ENCODE data around the gene DMD.

The DMD gene

GRCh38 chrX:33126469-33126868, 84.9 kb downstream of the DMD start:
- no peak overlapping the region for H4K8ac ChIP-seq (ENCODE audit: low read depth, low read length)
- H3K27ac ChIP-seq (ENCODE audit: low read depth, low read length): no peak overlapping the region
- H2AK5ac ChIP-seq (ENCODE audit: low read length): no peak overlapping the region
- no peaks in the 10 kb centered on the region for H3K36me3 ChIP-seq (ENCODE audit: control insufficient read depth in 1 of 2, insufficient read depth in 2 of 2, low read length in 2 of 2)
- no CpG with 5 or more reads among the region's 6 CpGs for WGBS (ENCODE audit: extremely low coverage, insufficient coverage, insufficient read length)
- H3K9ac ChIP-seq (ENCODE audit: low read length): no peak overlapping the region
- H3K9me3 ChIP-seq (ENCODE audit: insufficient read depth, low read depth, low read length): no peaks in the 10 kb centered on the region
- H3K4me1 ChIP-seq (ENCODE audit: control insufficient read depth in 1 of 2, insufficient read depth in 2 of 2, low read length in 2 of 2): no peaks in the 10 kb centered on the region
- DNase-seq: no peak
- no peak overlapping the region for H2BK5ac ChIP-seq (ENCODE audit: low read depth, low read length, poor library complexity)
- H3K18ac ChIP-seq (ENCODE audit: low read length): no peak overlapping the region
- no peak overlapping the region for H2AFZ ChIP-seq (ENCODE audit: insufficient read depth, low read length, poor library complexity)
- no peak overlapping the region for H3K23ac ChIP-seq (ENCODE audit: low read length)
- no peak overlapping the region for H3K4me2 ChIP-seq (ENCODE audit: low read length)
- H2BK120ac ChIP-seq (ENCODE audit: insufficient read depth, low read length, poor library complexity): no peak overlapping the region
- no peak overlapping the region for H2BK12ac ChIP-seq (ENCODE audit: low read length)
- no peaks in the 10 kb centered on the region for H3K79me2 ChIP-seq (ENCODE audit: control insufficient read depth, insufficient read depth, low read length, poor library complexity)
- no peak overlapping the region for H3K4ac ChIP-seq (ENCODE audit: low read depth, low read length)
- H3K4me3 ChIP-seq (ENCODE audit: low read depth, low read length): no peak overlapping the region
- H4K12ac ChIP-seq (ENCODE audit: low read depth, low read length): no peak overlapping the region
- no peak overlapping the region for H4K91ac ChIP-seq (ENCODE audit: low read depth, low read length)
- no peaks in the 10 kb centered on the region for H3K79me1 ChIP-seq (ENCODE audit: low read length)
- no peak overlapping the region for H3K14ac ChIP-seq (ENCODE audit: low read length)
- H3K27me3 ChIP-seq (ENCODE audit: insufficient read depth, low read length): no peaks in the 10 kb centered on the region

GRCh38 chrX:33109858-33110257, 101.5 kb downstream of the DMD start:
- Histone ChIP-seq H3K9me3 (ENCODE audit: insufficient read depth, low read depth, low read length) (no peaks in the 10 kb centered on the region), H4K91ac (ENCODE audit: low read depth, low read length) (no peak overlapping the region), H3K79me1 (ENCODE audit: low read length) (no peaks in the 10 kb centered on the region), H2BK12ac (ENCODE audit: low read length) (no peak overlapping the region), H3K4me3 (ENCODE audit: low read depth, low read length) (no peak overlapping the region), H3K36me3 (ENCODE audit: control insufficient read depth in 1 of 2, insufficient read depth in 2 of 2, low read length in 2 of 2) (no peaks in the 10 kb centered on the region), H2BK5ac (ENCODE audit: low read depth, low read length, poor library complexity) (no peak overlapping the region), H2AFZ (ENCODE audit: insufficient read depth, low read length, poor library complexity) (no peak overlapping the region), H3K27me3 (ENCODE audit: insufficient read depth, low read length) (no peaks in the 10 kb centered on the region), H3K9ac (ENCODE audit: low read length) (no peak overlapping the region), H3K14ac (ENCODE audit: low read length) (no peak overlapping the region), H4K12ac (ENCODE audit: low read depth, low read length) (no peak overlapping the region), H4K8ac (ENCODE audit: low read depth, low read length) (no peak overlapping the region), H3K4me2 (ENCODE audit: low read length) (no peak overlapping the region), H3K79me2 (ENCODE audit: control insufficient read depth, insufficient read depth, low read length, poor library complexity) (no peaks in the 10 kb centered on the region), H3K23ac (ENCODE audit: low read length) (no peak overlapping the region), H3K27ac (ENCODE audit: low read depth, low read length) (no peak overlapping the region), H3K18ac (ENCODE audit: low read length) (no peak overlapping the region), H2AK5ac (ENCODE audit: low read length) (no peak overlapping the region), H3K4me1 (ENCODE audit: control insufficient read depth in 1 of 2, insufficient read depth in 2 of 2, low read length in 2 of 2) (no peaks in the 10 kb centered on the region), H3K4ac (ENCODE audit: low read depth, low read length) (no peak overlapping the region), H2BK120ac (ENCODE audit: insufficient read depth, low read length, poor library complexity) (no peak overlapping the region)
- WGBS (ENCODE audit: extremely low coverage, insufficient coverage, insufficient read length): no CpG with 5 or more reads among the region's 3 CpGs
- no peak for DNase-seq

- Histone ChIP-seq H3K27ac (ENCODE audit: low read depth, low read length) (no peak overlapping the region), H3K79me2 (ENCODE audit: control insufficient read depth, insufficient read depth, low read length, poor library complexity) (no peaks in the 10 kb centered on the region), H3K4ac (ENCODE audit: low read depth, low read length) (no peak overlapping the region), H3K23ac (ENCODE audit: low read length) (no peak overlapping the region), H2BK5ac (ENCODE audit: low read depth, low read length, poor library complexity) (no peak overlapping the region), H3K9me3 (ENCODE audit: insufficient read depth, low read depth, low read length) (no peaks in the 10 kb centered on the region), H3K4me3 (ENCODE audit: low read depth, low read length) (no peak overlapping the region), H3K36me3 (ENCODE audit: control insufficient read depth in 1 of 2, insufficient read depth in 2 of 2, low read length in 2 of 2) (no peaks in the 10 kb centered on the region), H2AFZ (ENCODE audit: insufficient read depth, low read length, poor library complexity) (no peak overlapping the region), H2AK5ac (ENCODE audit: low read length) (no peak overlapping the region), H2BK12ac (ENCODE audit: low read length) (no peak overlapping the region), H4K8ac (ENCODE audit: low read depth, low read length) (no peak overlapping the region), H3K14ac (ENCODE audit: low read length) (no peak overlapping the region), H3K9ac (ENCODE audit: low read length) (no peak overlapping the region), H3K4me1 (ENCODE audit: control insufficient read depth in 1 of 2, insufficient read depth in 2 of 2, low read length in 2 of 2) (no peaks in the 10 kb centered on the region), H2BK120ac (ENCODE audit: insufficient read depth, low read length, poor library complexity) (no peak overlapping the region), H3K27me3 (ENCODE audit: insufficient read depth, low read length) (no peaks in the 10 kb centered on the region), H4K91ac (ENCODE audit: low read depth, low read length) (no peak overlapping the region), H4K12ac (ENCODE audit: low read depth, low read length) (no peak overlapping the region), H3K4me2 (ENCODE audit: low read length) (no peak overlapping the region), H3K18ac (ENCODE audit: low read length) (no peak overlapping the region), H3K79me1 (ENCODE audit: low read length) (no peaks in the 10 kb centered on the region)
- DNase-seq: no peak
- WGBS (ENCODE audit: extremely low coverage, insufficient coverage, insufficient read length): no CpG with 5 or more reads among the region's 8 CpGs
These were observed 104.6 kb downstream of the DMD start for GRCh38 chrX:33106737-33107136.

- H4K91ac ChIP-seq (ENCODE audit: low read depth, low read length): no peak overlapping the region
- no CpG with 5 or more reads among the region's 3 CpGs for WGBS (ENCODE audit: extremely low coverage, insufficient coverage, insufficient read length)
These were observed 116.3 kb downstream of the DMD start for GRCh38 chrX:33095079-33095478.

More at GRCh38 chrX:33095079-33095478, 116.3 kb downstream of the DMD start:
- H3K4me2 ChIP-seq (ENCODE audit: low read length): no peak overlapping the region
- H3K18ac ChIP-seq (ENCODE audit: low read length): no peak overlapping the region
- no peak overlapping the region for H4K8ac ChIP-seq (ENCODE audit: low read depth, low read length)
- no peak overlapping the region for H2AFZ ChIP-seq (ENCODE audit: insufficient read depth, low read length, poor library complexity)
- no peaks in the 10 kb centered on the region for H3K9me3 ChIP-seq (ENCODE audit: insufficient read depth, low read depth, low read length)
- no peaks in the 10 kb centered on the region for H3K27me3 ChIP-seq (ENCODE audit: insufficient read depth, low read length)
- no peak overlapping the region for H3K4ac ChIP-seq (ENCODE audit: low read depth, low read length)
- H3K4me3 ChIP-seq (ENCODE audit: low read depth, low read length): no peak overlapping the region
- H2BK5ac ChIP-seq (ENCODE audit: low read depth, low read length, poor library complexity): no peak overlapping the region
- H2BK12ac ChIP-seq (ENCODE audit: low read length): no peak overlapping the region
- H3K9ac ChIP-seq (ENCODE audit: low read length): no peak overlapping the region
- H2BK120ac ChIP-seq (ENCODE audit: insufficient read depth, low read length, poor library complexity): no peak overlapping the region
- no peaks in the 10 kb centered on the region for H3K36me3 ChIP-seq (ENCODE audit: control insufficient read depth in 1 of 2, insufficient read depth in 2 of 2, low read length in 2 of 2)
- no peak overlapping the region for H3K27ac ChIP-seq (ENCODE audit: low read depth, low read length)
- no peaks in the 10 kb centered on the region for H3K4me1 ChIP-seq (ENCODE audit: control insufficient read depth in 1 of 2, insufficient read depth in 2 of 2, low read length in 2 of 2)
- H3K14ac ChIP-seq (ENCODE audit: low read length): no peak overlapping the region
- no peaks in the 10 kb centered on the region for H3K79me1 ChIP-seq (ENCODE audit: low read length)
- no peak overlapping the region for H2AK5ac ChIP-seq (ENCODE audit: low read length)
- no peak overlapping the region for H4K12ac ChIP-seq (ENCODE audit: low read depth, low read length)
- no peaks in the 10 kb centered on the region for H3K79me2 ChIP-seq (ENCODE audit: control insufficient read depth, insufficient read depth, low read length, poor library complexity)
- H3K23ac ChIP-seq (ENCODE audit: low read length): no peak overlapping the region
- DNase-seq: no peak

All from trophoblast cell (in vitro differentiated cells and primary cell).